Purkinje cell (primary cell): ENCODE measurements around the gene SEC14L3. TPM values are rescaled to one million over a fixed set of nuclear protein-coding genes. Genes with fewer than 3 reads are reported as not detected.

Source experiments
- polyA plus RNA-seq: library from polyadenylated mRNA; unstranded; fragments of >200 nt; fragmentation: Nextera tagmentation; gene quantifications from 2 replicates; pipeline ENCODE4 v1.2.1, GENCODE V29; 2014

Gene SEC14L3
- polyA plus RNA-seq = not detected in 2 replicates

GRCh38 chr22:30471616-30472318 is at the start of gene SEC14L3:
Gene SEC14L3 (minus strand): TSS chr22:30472017. CDS start chr22:30471958, 59 bp downstream.

GRCh38 chr22:30425616-30426387 is 46.0 kb downstream of the SEC14L3 start, which contains the start of gene MTFP1:
Gene MTFP1 (plus strand): TSS chr22:30425768. CDS start chr22:30425880, 112 bp downstream.

Other genes with a start within 250 kb of the SEC14L3 start
- gene LIF, start 225.3 kb downstream of the SEC14L3 start, polyA plus RNA-seq = not detected in 2 replicates
- gene OSM, start 205.2 kb downstream of the SEC14L3 start, polyA plus RNA-seq = not detected in 2 replicates
- 2.2 and 3.3 TPM in 2 replicates for gene CASTOR1, start 182.5 kb downstream of the SEC14L3 start, polyA plus RNA-seq
- gene TBC1D10A, start 145.1 kb downstream of the SEC14L3 start, polyA plus RNA-seq = 0.78 and 1.1 TPM in 2 replicates
- 13.3 and 17.2 TPM in 2 replicates for gene SF3A1, start 115.1 kb downstream of the SEC14L3 start, polyA plus RNA-seq
- 0.73 and 1.6 TPM in 2 replicates for gene CCDC157, start 115.0 kb downstream of the SEC14L3 start, polyA plus RNA-seq
- 0.75 and 2.5 TPM in 2 replicates for gene RNF215, start 84.6 kb downstream of the SEC14L3 start, polyA plus RNA-seq
- 1.5 TPM in 1 of 2 replicates, not detected in the other for gene SEC14L2, start 75.0 kb downstream of the SEC14L3 start, polyA plus RNA-seq
- 1.9 and 5.8 TPM in 2 replicates for gene MTFP1, start 46.2 kb downstream of the SEC14L3 start, polyA plus RNA-seq
- gene SEC14L4, start 33.7 kb upstream of the SEC14L3 start, polyA plus RNA-seq = not detected in 2 replicates
- 0.90 and 1.4 TPM in 2 replicates for gene SEC14L6, start 74.7 kb upstream of the SEC14L3 start, polyA plus RNA-seq
- 0.15 TPM in 1 of 2 replicates, not detected in the other for gene GAL3ST1, start 102.6 kb upstream of the SEC14L3 start, polyA plus RNA-seq
- 7.2 and 10.3 TPM in 2 replicates for gene PES1, start 119.9 kb upstream of the SEC14L3 start, polyA plus RNA-seq
- 1.4 and 5.3 TPM in 2 replicates for gene TCN2, start 135.2 kb upstream of the SEC14L3 start, polyA plus RNA-seq
- gene SLC35E4, start 163.8 kb upstream of the SEC14L3 start, polyA plus RNA-seq = 3.1 and 3.6 TPM in 2 replicates
- 5.0 and 8.8 TPM in 2 replicates for gene DUSP18, start 195.9 kb upstream of the SEC14L3 start, polyA plus RNA-seq
- gene OSBP2, start 222.9 kb upstream of the SEC14L3 start, polyA plus RNA-seq = 9.6 and 13.5 TPM in 2 replicates